ENCODE results near the gene VPS37B.

GRCh38 chr12:122850048-122850445 is 45.9 kb downstream of the VPS37B start:
- TF ChIP-seq CTCF (IDR thresholded peaks at IDR 0.05) (no peak), E2F4 (CRISPR knock-in tag; IDR thresholded peaks at IDR 0.05; ENCODE audit: borderline replicate concordance, low read depth) (no peak), HMGA2 (CRISPR knock-in tag; IDR thresholded peaks at IDR 0.05) (no peak), FOXJ3 (CRISPR knock-in tag; IDR thresholded peaks at IDR 0.05; ENCODE audit: borderline replicate concordance) (no peak), FOXK1 (CRISPR knock-in tag; IDR thresholded peaks at IDR 0.05) (no peak), TCF7 (CRISPR knock-in tag; IDR thresholded peaks at IDR 0.05; ENCODE audit: low read depth) (no peak), NR2C2 (CRISPR knock-in tag; IDR thresholded peaks at IDR 0.05) (no peak), ATF3 (CRISPR knock-in tag; conservative IDR thresholded peaks at IDR 0.05) (no peak), ESRRA (CRISPR knock-in tag; IDR thresholded peaks at IDR 0.05; ENCODE audit: borderline replicate concordance) (no peak), PRDM15 (CRISPR knock-in tag; IDR thresholded peaks at IDR 0.05) (no peak), ZNF263 (CRISPR knock-in tag; IDR thresholded peaks at IDR 0.05; ENCODE audit: low read depth) (no peak)
